H1 (cell line): ENCODE results near the gene RAD51D. TPM values are rescaled to one million over a fixed set of nuclear protein-coding genes. Genes with fewer than 3 reads are reported as not detected.

Experiments
- BACH1 ChIP-seq: IDR thresholded peaks from 2 replicates; pipeline ENCODE4 v1.6.1; 2012; ENCODE audit warnings: low read length, improper control_type of control experiment
- BCL11A ChIP-seq, 2 experiments: IDR thresholded peaks; one replicate each; pipeline ENCODE4 v1.6.1; 2011; ENCODE audit warnings: low read depth in 2 of 2, low read length in 2 of 2, mild to moderate bottlenecking in 2 of 2
- CHD1 ChIP-seq: IDR thresholded peaks from 2 replicates; pipeline ENCODE4 v1.6.1; 2012; ENCODE audit warnings: low read depth, low read length, improper control_type of control experiment
- CHD7 ChIP-seq: fragments of 300-600 bp; sonication (generic); IDR thresholded peaks from 2 replicates; pipeline ENCODE4 v1.7.1; 2012; ENCODE audit warnings: low read length, moderate library complexity, mild to moderate bottlenecking, inconsistent platforms; ENCODE audit not compliant: insufficient replicate concordance
- CREB1 ChIP-seq: IDR thresholded peaks from 2 replicates; pipeline ENCODE4 v1.6.1; 2012; ENCODE audit warnings: inconsistent platforms
- FOSL1 ChIP-seq: IDR thresholded peaks from 2 replicates; pipeline ENCODE4 v1.6.1; 2011; ENCODE audit warnings: mild to moderate bottlenecking, low read depth, low read length, moderate library complexity; ENCODE audit not compliant: insufficient read depth
- KDM1A ChIP-seq: fragments of 200-600, 300-600 bp; sonication (generic); IDR thresholded peaks from 2 replicates; pipeline ENCODE4 v1.7.1; 2016; ENCODE audit warnings: mild to moderate bottlenecking, low read length, borderline replicate concordance
- KDM4A ChIP-seq: IDR thresholded peaks from one replicate; pipeline ENCODE4 v1.7.1; 2012; ENCODE audit warnings: low read depth, mild to moderate bottlenecking, moderate library complexity, low read length, inconsistent platforms; ENCODE audit not compliant: severe bottlenecking
- RNF2 ChIP-seq: fragments of 200-900, 300-1000 bp; sonication (generic); IDR thresholded peaks from 2 replicates; pipeline ENCODE4 v1.7.1; 2016; ENCODE audit warnings: borderline replicate concordance, low read depth, mild to moderate bottlenecking, antibody characterized with exemption, low read length; ENCODE audit not compliant: poor library complexity, severe bottlenecking; ENCODE audit errors: missing control alignments
- SIX5 ChIP-seq: IDR thresholded peaks from 2 replicates; pipeline ENCODE4 v1.6.1; 2011; ENCODE audit warnings: mild to moderate bottlenecking, low read depth, low read length
- SP2 ChIP-seq: IDR thresholded peaks from 2 replicates; pipeline ENCODE4 v1.6.1; 2012; ENCODE audit warnings: mild to moderate bottlenecking, low read length, inconsistent platforms
- polyA plus RNA-seq, 7 experiments: library from polyadenylated mRNA; depleted of rRNA in 3 of 7; stranded (reverse) in 5 of 7; unstranded in 2 of 7; fragments of >200 nt in 5 of 7; fragments of 200-250 nt in 2 of 7; gene quantifications; 1 replicate in 5 of 7; 2 replicates in 1 of 7; 4 replicates in 1 of 7; pipeline versions ENCODE4 v1.2.1 to v1.2.3, GENCODE V29; 2011 to 2013; ENCODE audit warnings: missing spikeins in 2 of 7, mixed read lengths in 2 of 7
- total RNA-seq: library from RNA; stranded (reverse); fragmentation: NEBNext Ultra II Directional; extraction: Animal tissue kit (Norgen Biotek cat#: 25700); gene quantifications from 2 replicates; pipeline ENCODE4 v1.2.1, GENCODE V29; 2021

Gene RAD51D
- total and polyA plus RNA-seq, 2 of the 8 experiments (the other 6 are each of a cell fraction or from before 2014, with no cell fraction given): 10.2 to 12.9 TPM

DNA sequence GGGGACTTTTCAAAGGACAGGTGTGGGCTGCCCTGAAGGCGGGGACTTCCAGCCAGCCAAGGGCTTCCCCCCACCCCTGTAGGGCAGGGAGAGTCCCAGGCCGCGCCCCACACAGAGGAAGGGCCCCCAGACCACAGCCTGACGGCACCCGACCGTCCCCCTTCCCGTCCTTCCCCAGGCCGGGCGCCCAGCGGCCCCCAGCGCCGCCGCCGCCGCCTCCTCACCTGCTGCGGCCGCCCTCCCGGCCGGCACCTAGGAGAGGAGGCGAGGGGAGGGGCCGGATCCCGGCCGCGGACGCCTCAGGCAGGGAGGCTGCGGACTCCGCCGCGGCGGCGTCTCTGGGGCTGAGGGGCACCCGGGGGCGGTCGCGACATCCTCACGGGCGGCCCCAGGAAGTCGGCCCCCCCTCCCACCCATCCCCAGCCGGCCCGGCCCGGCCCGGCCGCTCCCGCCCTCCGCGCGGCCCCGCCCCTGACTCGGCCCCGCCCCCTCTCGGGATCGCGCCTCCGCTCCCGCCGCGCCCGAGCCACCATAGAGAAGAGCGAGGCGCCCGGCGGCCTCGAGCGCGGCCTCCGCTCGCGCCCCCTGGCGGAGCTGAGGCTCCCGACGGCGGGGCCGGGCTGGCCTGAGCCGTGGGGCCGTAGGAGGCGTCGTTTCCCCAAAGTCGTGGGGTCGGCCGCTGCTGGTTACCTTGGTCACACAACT is 30.6 kb downstream of the RAD51D start (continued):
- peak; percentile 9 for TF ChIP-seq KDM4A
- no peak for TF ChIP-seq BCL11A (IDR thresholded peaks at IDR 0.05; ENCODE audit: low read depth in 2 of 2, low read length in 2 of 2)
- no peak for TF ChIP-seq FOSL1
- TF ChIP-seq SIX5: no peak
- no peak for TF ChIP-seq CHD7
- TF ChIP-seq RNF2: no peak
- no peak for TF ChIP-seq KDM1A
- peak; percentile 38; the same call in 1 of the 2 replicates for TF ChIP-seq SP2
- no peak for TF ChIP-seq BACH1
- peak; percentile 39; the same call in 1 of the 2 replicates for TF ChIP-seq CREB1
- no peak for TF ChIP-seq CHD1
